Panc1 (cell line): ENCODE data around the gene CEMIP.

Experiments used
- POLR2AphosphoS5 ChIP-seq: IDR thresholded peaks from 2 replicates; pipeline ENCODE4 v1.6.1; 2012; ENCODE audit warnings: mild to moderate bottlenecking, low read depth, low read length, moderate library complexity
- SIN3A ChIP-seq: IDR thresholded peaks from 2 replicates; pipeline ENCODE4 v1.6.1; 2012; ENCODE audit warnings: low read depth, mild to moderate bottlenecking, low read length, moderate library complexity, borderline replicate concordance; ENCODE audit not compliant: insufficient read depth
- TCF7L2 ChIP-seq: IDR thresholded peaks from 2 replicates; pipeline ENCODE4 v1.6.1; 2011; ENCODE audit warnings: mild to moderate bottlenecking, low read depth, low read length, inconsistent platforms
- TF ChIP-seq, protein P1 (sequence below): fragments of 450-650 bp; IDR thresholded peaks from 2 replicates; pipeline ENCODE4 v1.5.1; 2017; ENCODE audit warnings: mild to moderate bottlenecking
- TF ChIP-seq, protein P2 (sequence below), 2 experiments: IDR thresholded peaks; 2 replicates each; pipeline ENCODE4 v1.6.1; 2011 to 2012; ENCODE audit warnings: low read depth in 2 of 2, control low read depth in 1 of 2, low read length in 1 of 2, mild to moderate bottlenecking in 1 of 2, moderate library complexity in 1 of 2; ENCODE audit not compliant: insufficient read depth in 1 of 2

DNA sequence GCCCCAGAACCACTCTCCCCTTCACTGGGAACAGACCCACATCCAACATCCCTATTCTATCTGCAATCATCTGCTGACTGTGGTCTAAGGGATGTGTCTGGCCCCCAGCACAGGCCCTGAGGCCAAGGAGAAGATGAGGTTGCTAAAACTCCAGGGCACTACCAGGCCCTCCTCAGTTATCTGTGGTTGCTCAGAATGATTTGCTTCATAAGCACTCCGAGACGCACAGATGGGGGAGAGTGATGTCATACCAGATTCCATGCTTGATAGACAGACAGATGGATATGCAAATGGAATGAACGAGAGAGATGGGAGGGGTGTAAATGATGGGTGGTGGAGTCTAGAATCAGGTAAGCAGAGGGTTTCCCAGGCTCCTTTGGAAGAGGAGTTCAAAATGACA lies 57.8 kb downstream of the CEMIP start:
- TF ChIP-seq POLR2AphosphoS5, result no peak
- TF ChIP-seq, protein P1, sequence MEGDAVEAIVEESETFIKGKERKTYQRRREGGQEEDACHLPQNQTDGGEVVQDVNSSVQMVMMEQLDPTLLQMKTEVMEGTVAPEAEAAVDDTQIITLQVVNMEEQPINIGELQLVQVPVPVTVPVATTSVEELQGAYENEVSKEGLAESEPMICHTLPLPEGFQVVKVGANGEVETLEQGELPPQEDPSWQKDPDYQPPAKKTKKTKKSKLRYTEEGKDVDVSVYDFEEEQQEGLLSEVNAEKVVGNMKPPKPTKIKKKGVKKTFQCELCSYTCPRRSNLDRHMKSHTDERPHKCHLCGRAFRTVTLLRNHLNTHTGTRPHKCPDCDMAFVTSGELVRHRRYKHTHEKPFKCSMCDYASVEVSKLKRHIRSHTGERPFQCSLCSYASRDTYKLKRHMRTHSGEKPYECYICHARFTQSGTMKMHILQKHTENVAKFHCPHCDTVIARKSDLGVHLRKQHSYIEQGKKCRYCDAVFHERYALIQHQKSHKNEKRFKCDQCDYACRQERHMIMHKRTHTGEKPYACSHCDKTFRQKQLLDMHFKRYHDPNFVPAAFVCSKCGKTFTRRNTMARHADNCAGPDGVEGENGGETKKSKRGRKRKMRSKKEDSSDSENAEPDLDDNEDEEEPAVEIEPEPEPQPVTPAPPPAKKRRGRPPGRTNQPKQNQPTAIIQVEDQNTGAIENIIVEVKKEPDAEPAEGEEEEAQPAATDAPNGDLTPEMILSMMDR, result no peak
- no peak for TF ChIP-seq TCF7L2
- TF ChIP-seq, protein P2, sequence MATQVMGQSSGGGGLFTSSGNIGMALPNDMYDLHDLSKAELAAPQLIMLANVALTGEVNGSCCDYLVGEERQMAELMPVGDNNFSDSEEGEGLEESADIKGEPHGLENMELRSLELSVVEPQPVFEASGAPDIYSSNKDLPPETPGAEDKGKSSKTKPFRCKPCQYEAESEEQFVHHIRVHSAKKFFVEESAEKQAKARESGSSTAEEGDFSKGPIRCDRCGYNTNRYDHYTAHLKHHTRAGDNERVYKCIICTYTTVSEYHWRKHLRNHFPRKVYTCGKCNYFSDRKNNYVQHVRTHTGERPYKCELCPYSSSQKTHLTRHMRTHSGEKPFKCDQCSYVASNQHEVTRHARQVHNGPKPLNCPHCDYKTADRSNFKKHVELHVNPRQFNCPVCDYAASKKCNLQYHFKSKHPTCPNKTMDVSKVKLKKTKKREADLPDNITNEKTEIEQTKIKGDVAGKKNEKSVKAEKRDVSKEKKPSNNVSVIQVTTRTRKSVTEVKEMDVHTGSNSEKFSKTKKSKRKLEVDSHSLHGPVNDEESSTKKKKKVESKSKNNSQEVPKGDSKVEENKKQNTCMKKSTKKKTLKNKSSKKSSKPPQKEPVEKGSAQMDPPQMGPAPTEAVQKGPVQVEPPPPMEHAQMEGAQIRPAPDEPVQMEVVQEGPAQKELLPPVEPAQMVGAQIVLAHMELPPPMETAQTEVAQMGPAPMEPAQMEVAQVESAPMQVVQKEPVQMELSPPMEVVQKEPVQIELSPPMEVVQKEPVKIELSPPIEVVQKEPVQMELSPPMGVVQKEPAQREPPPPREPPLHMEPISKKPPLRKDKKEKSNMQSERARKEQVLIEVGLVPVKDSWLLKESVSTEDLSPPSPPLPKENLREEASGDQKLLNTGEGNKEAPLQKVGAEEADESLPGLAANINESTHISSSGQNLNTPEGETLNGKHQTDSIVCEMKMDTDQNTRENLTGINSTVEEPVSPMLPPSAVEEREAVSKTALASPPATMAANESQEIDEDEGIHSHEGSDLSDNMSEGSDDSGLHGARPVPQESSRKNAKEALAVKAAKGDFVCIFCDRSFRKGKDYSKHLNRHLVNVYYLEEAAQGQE (IDR thresholded peaks at IDR 0.05; ENCODE audit: insufficient read depth in 1 of 2, low read depth in 2 of 2, low read length in 1 of 2), result no peak
- TF ChIP-seq SIN3A, result no peak
